HG02798 (cell line): ENCODE data around the gene SERF1A.
"Not testable (repeated sequence)": the region's sequence is repeated elsewhere in the genome, so short reads cannot be mapped to it uniquely, and the experiment has no call there.

Experiments used
- ATAC-seq: cut with Tn5 transposase; IDR thresholded peaks from one replicate; pipeline ENCODE4 v1.9.1; 2021; ENCODE audit warnings: mild to moderate bottlenecking; ENCODE audit not compliant: unreplicated experiment, poor library complexity

SERF1A gene

GRCh38 chr5:70900533-70901271, at the start of gene SERF1A:
Gene SERF1A, plus strand, starts transcription at chr5:70900669. Its CDS starts 201 bp downstream, at chr5:70900870.
- peak; percentile 94 for ATAC-seq

DNA sequence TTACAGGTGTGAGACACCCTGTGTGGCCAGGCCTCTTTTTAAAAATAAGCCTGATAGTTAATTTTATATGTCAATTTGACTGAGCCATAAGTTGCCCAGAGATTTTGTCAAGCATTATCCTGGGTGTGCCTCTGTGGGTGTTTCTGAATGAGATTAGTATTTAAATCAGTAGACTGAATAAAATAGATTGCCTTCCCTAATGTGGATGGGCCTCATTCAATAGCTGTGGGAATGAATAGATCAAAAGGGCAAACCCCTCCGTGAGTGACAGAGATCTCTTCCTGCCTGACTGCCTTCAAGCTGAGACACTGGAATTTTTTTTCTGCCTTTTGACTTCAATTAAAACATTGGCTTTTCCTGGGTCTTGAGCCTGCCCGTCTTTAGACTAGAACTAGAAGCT, 33.7 kb upstream of the SERF1A start:
- ATAC-seq: not testable (repeated sequence)

GRCh38 chr5:70870626-70871025, 29.8 kb upstream of the SERF1A start:
- not testable (repeated sequence) for ATAC-seq

- ATAC-seq: not testable (repeated sequence)
These were observed 4.4 kb upstream of the SERF1A start for GRCh38 chr5:70896076-70896475.

DNA sequence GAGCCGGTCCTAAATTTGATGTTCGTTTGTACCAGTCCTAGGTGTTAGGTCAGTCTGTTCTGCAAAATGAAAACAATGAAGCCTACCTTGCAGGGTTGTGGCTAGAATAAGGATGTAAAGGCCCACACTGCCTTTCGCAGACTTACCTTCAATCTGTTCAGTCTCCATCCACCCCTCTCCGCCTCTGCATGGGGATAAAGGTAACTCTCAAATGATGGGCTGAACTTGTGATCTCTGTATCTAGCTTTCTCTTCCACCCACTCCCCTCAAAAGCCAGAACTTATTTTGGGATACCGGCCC, 753 bp downstream of the SERF1A start:
- ATAC-seq: not testable (repeated sequence)

GRCh38 chr5:70906624-70907023, 6.2 kb downstream of the SERF1A start:
- ATAC-seq: not testable (repeated sequence)

DNA sequence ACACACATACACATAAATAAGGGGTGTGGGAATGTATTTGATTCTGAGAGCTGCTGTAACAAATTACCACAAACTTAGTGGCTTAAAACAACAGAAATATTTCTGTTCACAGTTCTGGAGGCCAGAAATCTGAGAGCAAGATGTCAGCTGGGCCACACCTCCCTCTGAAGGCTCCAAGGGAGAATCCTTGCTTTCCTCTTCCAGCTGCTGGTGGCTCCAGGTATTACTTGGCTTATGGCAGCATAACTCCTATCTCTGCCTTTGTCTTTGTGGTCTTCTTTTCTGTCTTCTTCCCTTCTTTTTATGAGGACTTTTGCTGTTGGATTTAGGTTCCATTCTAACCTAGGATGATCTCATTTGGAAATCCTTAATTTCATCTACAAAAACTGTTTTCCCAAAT, 16.4 kb downstream of the SERF1A start:
- not testable (repeated sequence) for ATAC-seq

GRCh38 chr5:70925211-70925562, 24.7 kb downstream of the SERF1A start:
- not testable (repeated sequence) for ATAC-seq

DNA sequence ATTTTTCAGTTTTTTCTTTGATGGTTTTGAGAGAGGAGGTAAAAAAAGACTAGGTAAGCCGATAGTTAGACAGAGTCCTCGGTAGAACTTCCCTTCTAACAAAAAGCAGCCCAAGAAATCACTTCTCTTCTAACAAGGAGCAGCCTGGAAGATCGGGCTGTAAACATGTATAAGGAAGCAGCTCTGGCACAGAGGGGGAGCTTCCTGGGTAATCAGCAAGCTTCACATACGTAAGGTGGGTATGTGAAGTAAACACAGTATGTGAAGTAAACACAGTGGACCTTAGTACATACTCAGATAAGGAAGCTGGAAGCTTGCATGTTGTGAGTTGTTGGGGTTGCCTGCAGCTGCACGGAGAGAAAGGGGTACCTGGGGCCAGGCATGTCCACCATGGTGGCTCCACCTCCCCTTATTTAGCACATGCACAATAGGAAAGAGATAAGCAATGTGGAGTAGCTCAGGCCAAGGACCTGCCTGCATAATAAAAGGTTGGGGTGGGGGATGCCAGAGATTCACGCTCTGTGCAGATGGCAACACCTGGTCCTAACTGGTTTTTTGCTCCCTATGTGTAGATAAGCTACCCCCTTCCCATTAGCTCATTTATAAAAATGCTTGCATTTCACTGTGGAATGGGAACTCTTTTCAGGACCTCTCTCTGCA, 31.4 kb downstream of the SERF1A start:
- not testable (repeated sequence) for ATAC-seq

- not testable (repeated sequence) for ATAC-seq
These were observed 32.1 kb downstream of the SERF1A start for GRCh38 chr5:70932560-70932959.

- ATAC-seq: not testable (repeated sequence)
These were observed 52.6 kb downstream of the SERF1A start for GRCh38 chr5:70953068-70953467.
